Neural progenitor cell (in vitro differentiated cells): ENCODE measurements around the gene VARS1.

Experiments
- CTCF ChIP-seq: fragments of 200-600 bp; sonication (generic); IDR thresholded peaks from 2 replicates; pipeline ENCODE4 v1.5.1; 2017; ENCODE audit warnings: antibody characterized with exemption, mild to moderate bottlenecking
- EZH2 ChIP-seq: fragments of 200-600 bp; sonication (generic); IDR thresholded peaks from 2 replicates; pipeline ENCODE4 v1.6.1; 2017; ENCODE audit warnings: antibody characterized with exemption, mild to moderate bottlenecking, moderate library complexity
- EZH2phosphoT487 ChIP-seq: fragments of 200-600 bp; sonication (generic); IDR thresholded peaks from 2 replicates; pipeline ENCODE4 v1.6.1; 2017; ENCODE audit warnings: antibody characterized with exemption

GRCh38 chr6:31813465-31813849 is 17.9 kb upstream of the VARS1 start:
- TF ChIP-seq CTCF (no peak), EZH2phosphoT487 (no peak), EZH2 (no peak)
